Tibial artery (tissue), 4 donors: ENCODE data around the gene GRM7.

Source experiments
- DNase-seq, 2 donors: peaks; one replicate each; pipeline ENCODE4 v3.0.0-alpha.2; 2019
- H3K27ac ChIP-seq, 2 donors: fragments of 200-600 bp; sonication (generic) in 1 of 2; 1 replicate in 1 of 2; 2 replicates in 1 of 2; pipeline ENCODE4 v1.5.1; 2018 to 2019; ENCODE audit warnings: mild to moderate bottlenecking in 1 of 2
- H3K27me3 ChIP-seq, 2 donors: fragments of 200-600 bp; sonication (generic) in 1 of 2; one replicate each; pipeline versions ENCODE4 v1.5.1 to v1.6.0; 2016 to 2019
- H3K36me3 ChIP-seq, 3 donors: fragments of 200-600 bp; sonication (generic) in 2 of 3; one replicate each; pipeline ENCODE4 v1.5.1; 2016 to 2019; ENCODE audit warnings: mild to moderate bottlenecking in 2 of 3
- H3K4me1 ChIP-seq, 4 donors: fragments of 200-600 bp; sonication (generic) in 2 of 4; 1 replicate in 3 of 4; 2 replicates in 1 of 4; pipeline ENCODE4 v1.5.1; 2016 to 2019
- H3K4me3 ChIP-seq, 2 donors: fragments of 200-600 bp; sonication (generic) in 1 of 2; 1 replicate in 1 of 2; 2 replicates in 1 of 2; pipeline ENCODE4 v1.5.1; 2018 to 2019; ENCODE audit warnings: mild to moderate bottlenecking in 2 of 2
- H3K9me3 ChIP-seq, 3 donors: fragments of 200-600 bp; sonication (generic) in 1 of 3; one replicate each; pipeline ENCODE4 v1.5.1; 2016 to 2019
- CTCF ChIP-seq, 2 experiments: fragments of 200-600 bp in 1 of 2; fragments of 450-650 bp in 1 of 2; IDR thresholded peaks; one replicate each; pipeline ENCODE4 v1.5.1; 2017 to 2019; ENCODE audit warnings: antibody characterized with exemption in 2 of 2, mild to moderate bottlenecking in 1 of 2, moderate library complexity in 1 of 2
- intact Hi-C: fragments of 100-400 bp; cut with DNase I; formaldehyde crosslinking; loops from one replicate; pipeline ENCODE4 v1.15.0; 2023; ENCODE audit warnings: low total_unique reads

The GRM7 gene

GRCh38 chr3:7086417-7086816 is 225.5 kb downstream of the GRM7 start:
- intact Hi-C loops = no loop called here
- no peak overlapping the region for H3K4me3 ChIP-seq
- no peaks in the 10 kb centered on the region for H3K36me3 ChIP-seq
- H3K27ac ChIP-seq = no peak overlapping the region
- no peaks in the 10 kb centered on the region for H3K27me3 ChIP-seq
- TF ChIP-seq CTCF (IDR thresholded peaks at IDR 0.05) = no peak
- DNase-seq = peak in 1 of 2 donors; percentile 26
- H3K9me3 ChIP-seq = no peaks in the 10 kb centered on the region
- no peaks in the 10 kb centered on the region for H3K4me1 ChIP-seq

- intact Hi-C loops = no loop called here
- Histone ChIP-seq H3K9me3 (no peaks in the 10 kb centered on the region), H3K27me3 (no peaks in the 10 kb centered on the region), H3K4me1 (no peaks in the 10 kb centered on the region), H3K27ac (no peak overlapping the region), H3K4me3 (no peak overlapping the region), H3K36me3 (no peaks in the 10 kb centered on the region)
- DNase-seq = no peak
- TF ChIP-seq CTCF (IDR thresholded peaks at IDR 0.05) = no peak
These were observed 234.2 kb downstream of the GRM7 start for GRCh38 chr3:7095116-7095515.

- intact Hi-C loops = no loop called here
- Histone ChIP-seq H3K36me3 (no peaks in the 10 kb centered on the region), H3K4me1 (no peaks in the 10 kb centered on the region), H3K27ac (no peak overlapping the region), H3K4me3 (no peak overlapping the region), H3K27me3 (no peaks in the 10 kb centered on the region), H3K9me3 (no peaks in the 10 kb centered on the region)
- no peak for TF ChIP-seq CTCF (IDR thresholded peaks at IDR 0.05)
- DNase-seq = no peak
These were observed 239.2 kb downstream of the GRM7 start for GRCh38 chr3:7100136-7100535.

- no peaks in the 10 kb centered on the region for H3K27me3 ChIP-seq
- intact Hi-C loops = no loop called here
- no peak for DNase-seq
- no peak overlapping the region for H3K4me3 ChIP-seq
- no peaks in the 10 kb centered on the region for H3K4me1 ChIP-seq
- no peaks in the 10 kb centered on the region for H3K36me3 ChIP-seq
- no peak overlapping the region for H3K27ac ChIP-seq
- no peaks in the 10 kb centered on the region for H3K9me3 ChIP-seq
- no peak for TF ChIP-seq CTCF (IDR thresholded peaks at IDR 0.05)
These were observed 245.7 kb downstream of the GRM7 start for GRCh38 chr3:7106635-7107034.

- H3K27me3 ChIP-seq = no peaks in the 10 kb centered on the region
- no peaks in the 10 kb centered on the region for H3K36me3 ChIP-seq
- no peak overlapping the region for H3K27ac ChIP-seq
- no peak for DNase-seq
- H3K9me3 ChIP-seq = no peaks in the 10 kb centered on the region
- intact Hi-C loops = no loop called here
- no peak overlapping the region for H3K4me3 ChIP-seq
- no peak for TF ChIP-seq CTCF (IDR thresholded peaks at IDR 0.05)
- H3K4me1 ChIP-seq = no peaks in the 10 kb centered on the region
These were observed 251.7 kb downstream of the GRM7 start for GRCh38 chr3:7112523-7113056.

- no peaks in the 10 kb centered on the region for H3K36me3 ChIP-seq
- no peak for TF ChIP-seq CTCF (IDR thresholded peaks at IDR 0.05)
- no peak overlapping the region for H3K27ac ChIP-seq
- H3K4me3 ChIP-seq = no peak overlapping the region
- DNase-seq = no peak
- H3K9me3 ChIP-seq = no peaks in the 10 kb centered on the region
- intact Hi-C loops = no loop called here
- H3K4me1 ChIP-seq = no peaks in the 10 kb centered on the region
- H3K27me3 ChIP-seq = no peaks in the 10 kb centered on the region
These were observed 283.9 kb downstream of the GRM7 start for GRCh38 chr3:7144697-7145308.
